WI38 (cell line): ENCODE measurements around the gene SNX13.

Source experiments
- H3K4me3 ChIP-seq: 2 replicates; pipeline ENCODE4 v1.5.1; 2011; ENCODE audit warnings: low read depth, mild to moderate bottlenecking, control low read depth, low read length
- TF ChIP-seq, protein P1 (sequence below): IDR thresholded peaks from 2 replicates; pipeline ENCODE4 v1.5.1; 2012; ENCODE audit warnings: low read depth, mild to moderate bottlenecking, control low read depth, low read length

Gene SNX13

GRCh38 chr7:17770710-17771375 is 169.5 kb downstream of the SNX13 start:
- TF ChIP-seq, protein P1, sequence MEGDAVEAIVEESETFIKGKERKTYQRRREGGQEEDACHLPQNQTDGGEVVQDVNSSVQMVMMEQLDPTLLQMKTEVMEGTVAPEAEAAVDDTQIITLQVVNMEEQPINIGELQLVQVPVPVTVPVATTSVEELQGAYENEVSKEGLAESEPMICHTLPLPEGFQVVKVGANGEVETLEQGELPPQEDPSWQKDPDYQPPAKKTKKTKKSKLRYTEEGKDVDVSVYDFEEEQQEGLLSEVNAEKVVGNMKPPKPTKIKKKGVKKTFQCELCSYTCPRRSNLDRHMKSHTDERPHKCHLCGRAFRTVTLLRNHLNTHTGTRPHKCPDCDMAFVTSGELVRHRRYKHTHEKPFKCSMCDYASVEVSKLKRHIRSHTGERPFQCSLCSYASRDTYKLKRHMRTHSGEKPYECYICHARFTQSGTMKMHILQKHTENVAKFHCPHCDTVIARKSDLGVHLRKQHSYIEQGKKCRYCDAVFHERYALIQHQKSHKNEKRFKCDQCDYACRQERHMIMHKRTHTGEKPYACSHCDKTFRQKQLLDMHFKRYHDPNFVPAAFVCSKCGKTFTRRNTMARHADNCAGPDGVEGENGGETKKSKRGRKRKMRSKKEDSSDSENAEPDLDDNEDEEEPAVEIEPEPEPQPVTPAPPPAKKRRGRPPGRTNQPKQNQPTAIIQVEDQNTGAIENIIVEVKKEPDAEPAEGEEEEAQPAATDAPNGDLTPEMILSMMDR: no peak
- H3K4me3 ChIP-seq: no peak overlapping the region

DNA sequence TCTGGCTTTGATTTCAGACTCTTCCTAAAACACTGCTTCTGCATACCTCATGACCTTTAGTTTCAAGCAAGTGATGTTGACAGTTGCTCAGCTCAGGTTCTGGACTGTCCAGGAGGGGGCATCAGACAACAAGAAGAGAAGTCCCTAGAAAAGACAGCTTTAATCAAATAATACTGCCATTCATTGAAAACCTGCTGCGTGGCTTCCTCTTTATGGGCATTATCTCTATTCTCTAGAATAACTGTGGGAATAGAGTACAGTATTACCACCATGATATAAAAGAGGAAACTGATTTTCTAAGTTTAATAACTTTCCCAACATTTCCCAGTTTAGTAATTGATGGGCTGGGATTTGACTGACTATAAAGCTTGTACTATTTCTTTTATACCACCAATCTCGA is 170.4 kb downstream of the SNX13 start:
- H3K4me3 ChIP-seq: no peak overlapping the region
- TF ChIP-seq, protein P1: peak; percentile 85

- TF ChIP-seq, protein P1: no peak
- H3K4me3 ChIP-seq: no peak overlapping the region
These were observed 182.3 kb downstream of the SNX13 start for GRCh38 chr7:17758008-17758407.

DNA sequence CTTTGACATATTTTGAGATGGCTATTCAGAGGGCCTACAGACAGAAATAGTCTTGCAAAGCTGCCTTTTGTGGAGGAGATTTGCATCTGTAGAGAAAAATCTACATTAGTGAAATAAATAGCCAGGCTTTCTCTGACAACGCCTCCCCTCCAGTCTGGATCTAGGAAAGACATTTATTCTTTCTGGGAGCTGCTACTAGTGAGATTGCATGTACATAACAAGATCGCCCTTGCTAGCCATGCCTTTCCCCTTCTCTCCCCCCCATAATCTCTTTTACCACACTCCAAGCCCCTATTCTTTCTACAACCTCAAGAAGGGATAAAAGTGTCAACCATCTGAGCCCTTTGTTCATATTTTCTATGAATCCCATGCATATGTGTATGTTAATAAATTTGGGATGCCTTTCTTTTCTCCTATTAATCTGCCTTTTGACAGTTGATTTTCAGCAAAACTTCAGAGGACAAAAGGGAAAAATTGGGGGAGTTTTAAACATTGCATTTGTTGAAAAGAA is 194.2 kb downstream of the SNX13 start:
- TF ChIP-seq, protein P1: no peak
- no peak overlapping the region for H3K4me3 ChIP-seq

DNA sequence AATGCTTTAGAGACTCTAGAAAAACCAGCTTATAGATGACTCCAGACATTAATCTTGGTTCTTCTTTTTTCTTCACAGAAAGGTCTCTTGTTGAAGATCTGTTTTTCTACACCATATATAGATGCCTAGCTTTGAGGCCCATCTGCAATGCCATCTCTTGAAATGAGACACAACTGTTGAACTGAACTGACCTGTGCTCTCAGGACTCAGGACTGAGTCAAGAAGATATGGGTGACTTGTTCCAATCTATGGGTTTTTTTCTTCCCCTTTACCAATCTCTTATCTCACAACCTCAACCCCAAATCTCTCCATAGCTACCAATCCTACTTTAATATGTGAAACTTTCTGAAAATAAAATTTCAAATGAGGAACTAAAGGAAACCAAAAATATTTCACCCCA is 194.7 kb downstream of the SNX13 start:
- H3K4me3 ChIP-seq: no peak overlapping the region
- TF ChIP-seq, protein P1: no peak

- H3K4me3 ChIP-seq: no peak overlapping the region
- TF ChIP-seq, protein P1: no peak
These were observed 197.0 kb downstream of the SNX13 start for GRCh38 chr7:17743316-17743715.

GRCh38 chr7:17741426-17741825 is 198.9 kb downstream of the SNX13 start:
- H3K4me3 ChIP-seq: no peak overlapping the region
- TF ChIP-seq, protein P1: no peak
